NCI-H510A (cell line): ENCODE results near the gene THADA.
"Not testable (repeated sequence)": the region's sequence is repeated elsewhere in the genome, so short reads cannot be mapped to it uniquely, and the experiment has no call there.

Source experiments
- DNase-seq: peaks from one replicate; lab custom pipeline; 2025; lab: John Stamatoyannopoulos, UW

The THADA gene

DNA sequence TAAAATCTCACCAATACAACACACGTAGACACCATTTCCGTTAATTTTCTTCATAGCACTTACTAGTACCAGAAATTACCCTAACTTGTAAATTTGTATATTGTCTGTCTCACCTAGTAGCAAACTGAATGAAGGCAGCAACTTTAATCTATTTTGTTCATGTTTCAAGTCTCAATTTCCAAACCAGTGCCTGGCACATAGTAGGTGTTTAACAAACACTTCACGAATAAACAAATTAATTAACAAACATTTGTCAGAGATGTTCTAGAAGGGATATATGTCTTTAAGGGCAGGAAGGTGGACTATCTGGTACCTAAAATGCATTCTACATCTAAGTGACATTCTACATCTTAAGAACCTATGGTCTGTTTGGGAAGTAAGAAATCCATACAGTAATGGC, 963 bp downstream of the THADA start:
- no peak for DNase-seq

DNA sequence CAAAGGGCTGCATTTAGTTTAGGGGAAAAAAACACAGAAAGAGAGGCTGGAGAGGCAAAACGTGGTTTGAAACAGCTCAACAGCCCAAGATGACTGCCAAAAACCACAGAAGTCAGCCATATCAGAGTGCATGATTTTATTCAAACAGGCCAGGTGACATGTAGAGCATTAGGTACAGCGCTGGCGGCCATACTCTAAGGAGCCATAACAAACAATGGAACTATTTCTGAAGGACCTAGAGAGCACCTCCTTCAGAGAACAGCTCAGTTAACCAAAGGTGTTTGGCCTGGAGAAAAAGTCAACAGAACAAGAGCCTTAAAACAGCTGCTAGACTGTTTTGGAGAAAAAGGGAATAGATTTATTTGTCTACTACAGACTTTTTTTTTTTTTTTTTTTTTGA, 2.6 kb downstream of the THADA start:
- no peak for DNase-seq

DNA sequence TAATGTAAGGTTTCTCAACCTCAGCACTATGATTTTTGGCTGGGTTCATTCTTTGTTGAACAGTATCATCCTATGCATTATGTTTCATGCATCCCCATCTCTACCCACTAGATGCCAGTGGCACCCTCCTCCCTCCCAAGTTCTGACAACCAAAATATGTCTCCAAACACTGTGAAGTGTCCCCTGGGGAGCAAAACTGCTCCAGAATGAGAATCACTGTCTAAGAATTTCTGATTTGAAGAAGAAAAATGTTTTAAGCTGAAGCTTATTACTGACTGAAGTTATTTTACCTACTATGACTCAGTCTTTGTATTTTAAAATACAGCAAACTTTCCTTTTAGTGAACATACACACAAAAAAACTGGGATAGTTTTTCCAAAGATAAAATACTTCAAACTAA, 3.4 kb downstream of the THADA start:
- DNase-seq, result no peak

DNA sequence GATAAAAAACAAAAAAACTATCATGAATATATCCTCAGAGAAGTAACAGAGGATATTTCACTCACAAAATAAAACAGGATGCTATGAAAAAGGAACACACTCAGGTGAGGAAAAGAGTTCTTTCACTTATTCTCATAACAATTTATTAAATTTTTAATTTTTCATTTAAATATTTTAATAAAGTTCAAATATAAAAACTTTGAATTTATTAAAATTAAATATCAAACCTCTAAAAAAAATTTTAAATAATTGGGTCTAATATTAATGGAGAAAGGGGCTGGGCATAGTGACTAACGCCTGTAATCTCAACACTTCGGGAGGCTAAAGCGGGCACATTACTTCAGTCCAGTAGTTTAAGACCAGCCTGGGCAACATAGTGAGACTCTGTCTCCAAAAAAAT, 10.1 kb downstream of the THADA start:
- DNase-seq, result no peak

- DNase-seq, result no peak
Measured at GRCh38 chr2:43579275-43579981, 16.4 kb downstream of the THADA start.

- no peak for DNase-seq
Measured at GRCh38 chr2:43576981-43577892, 18.6 kb downstream of the THADA start.

GRCh38 chr2:43572244-43572643, 23.6 kb downstream of the THADA start:
- no peak for DNase-seq

- no peak for DNase-seq
Measured at GRCh38 chr2:43569921-43570320, 25.9 kb downstream of the THADA start.

DNA sequence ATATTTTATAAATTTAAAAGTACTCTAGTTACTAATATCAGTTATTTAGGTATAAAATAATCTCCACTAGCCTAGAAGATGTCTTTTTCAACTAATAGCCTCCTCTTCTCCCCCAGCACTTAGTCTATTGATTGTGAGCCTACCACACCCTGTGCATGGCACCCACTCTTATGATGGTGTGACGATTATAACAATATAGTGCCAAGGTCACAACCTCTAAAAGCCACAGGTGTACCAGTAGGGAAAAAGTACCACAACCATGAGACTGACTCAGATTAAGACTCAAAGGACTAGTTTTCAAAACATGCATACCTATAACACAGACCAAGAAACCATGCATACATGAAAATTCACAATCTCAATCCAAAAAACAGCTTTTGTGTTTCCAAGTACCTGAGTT, 27.6 kb downstream of the THADA start:
- DNase-seq, result no peak

DNA sequence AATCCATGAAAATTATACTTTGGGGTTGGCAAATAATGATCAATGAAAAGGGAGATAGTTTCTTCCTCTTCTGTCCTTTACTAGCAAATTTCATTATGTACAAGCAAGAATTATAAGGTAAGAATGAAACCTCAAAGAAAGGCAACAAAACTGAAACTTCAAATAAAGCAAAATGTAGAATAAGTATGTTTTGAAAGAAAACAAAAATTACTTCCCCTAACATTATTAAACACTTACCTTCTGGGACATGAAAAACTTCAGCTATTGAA, 29.4 kb downstream of the THADA start:
- DNase-seq, result no peak

DNA sequence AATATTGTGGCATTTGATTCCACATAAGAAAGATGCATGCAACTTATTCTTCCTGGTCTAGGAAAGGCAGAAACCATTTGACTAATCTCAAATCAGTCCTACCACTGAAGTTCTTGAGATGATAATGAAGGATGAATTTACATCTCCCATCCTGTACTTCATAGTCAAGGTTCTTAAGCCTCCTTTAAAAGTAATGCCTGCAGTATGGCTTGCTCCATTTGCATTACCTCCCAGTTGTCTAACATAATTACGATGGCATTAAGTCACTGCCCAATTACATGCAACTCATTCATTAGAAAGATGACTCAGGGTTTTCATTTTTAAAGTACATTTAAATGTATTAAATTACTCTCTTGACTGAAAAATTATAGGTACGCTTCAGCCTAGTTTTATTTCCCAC, 32.2 kb downstream of the THADA start:
- no peak for DNase-seq

DNA sequence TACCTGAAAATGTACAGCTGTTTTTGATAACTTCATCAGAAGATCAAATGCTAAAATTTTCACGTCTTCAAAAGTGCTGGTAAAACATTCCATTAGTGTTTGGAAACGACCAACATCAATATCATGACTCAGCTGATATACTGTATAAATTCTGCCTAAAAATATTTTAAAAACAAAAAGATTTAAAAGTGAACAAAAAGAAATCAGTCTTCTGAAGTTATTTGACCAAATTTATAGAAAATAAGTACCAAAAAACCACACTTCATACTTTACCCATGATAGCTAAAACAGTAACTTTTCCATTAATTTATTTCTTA, 35.6 kb downstream of the THADA start:
- no peak for DNase-seq

GRCh38 chr2:43559391-43560230, 36.2 kb downstream of the THADA start:
- DNase-seq, result no peak

DNA sequence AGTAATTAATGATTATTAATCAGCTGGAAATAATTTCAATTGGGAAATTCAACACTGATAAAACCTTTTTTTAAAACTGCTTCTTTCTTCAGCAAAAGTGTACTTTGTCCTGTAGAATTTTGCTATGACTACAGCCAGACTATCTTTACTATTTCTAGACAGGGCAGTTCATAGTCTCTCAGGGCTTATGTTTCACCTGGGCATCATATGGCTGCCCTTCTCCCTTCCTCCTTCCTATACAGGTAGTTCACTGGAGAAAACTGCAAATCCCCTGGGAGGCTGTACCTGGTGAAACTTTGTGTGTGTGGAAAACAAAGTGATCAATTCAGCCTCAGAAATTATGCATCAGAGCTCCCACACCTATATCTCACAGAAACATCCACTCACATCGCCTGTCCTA, 38.6 kb downstream of the THADA start:
- no peak for DNase-seq

- no peak for DNase-seq
Measured at GRCh38 chr2:43556256-43556655, 39.6 kb downstream of the THADA start.

- DNase-seq, result no peak
Measured at GRCh38 chr2:43553341-43553855, 42.4 kb downstream of the THADA start.

DNA sequence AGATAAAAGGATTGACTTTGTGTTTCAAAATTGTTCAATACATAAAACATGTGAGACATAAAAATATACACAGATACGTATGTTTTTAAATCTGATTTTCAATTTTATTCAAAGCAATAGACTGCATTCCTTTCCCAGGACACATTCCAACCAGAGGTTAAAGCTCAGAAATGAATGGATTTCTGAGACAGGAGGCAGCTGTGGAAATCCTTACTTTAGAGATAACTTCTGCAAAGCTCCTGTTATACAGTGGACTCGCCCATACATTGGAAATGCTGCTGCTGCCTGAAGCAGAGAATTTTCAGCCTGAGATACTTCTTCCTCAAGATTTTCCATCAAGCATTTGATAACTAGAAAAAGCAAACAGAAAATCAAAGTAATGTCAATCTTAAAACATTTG, 43.8 kb downstream of the THADA start:
- DNase-seq, result no peak

DNA sequence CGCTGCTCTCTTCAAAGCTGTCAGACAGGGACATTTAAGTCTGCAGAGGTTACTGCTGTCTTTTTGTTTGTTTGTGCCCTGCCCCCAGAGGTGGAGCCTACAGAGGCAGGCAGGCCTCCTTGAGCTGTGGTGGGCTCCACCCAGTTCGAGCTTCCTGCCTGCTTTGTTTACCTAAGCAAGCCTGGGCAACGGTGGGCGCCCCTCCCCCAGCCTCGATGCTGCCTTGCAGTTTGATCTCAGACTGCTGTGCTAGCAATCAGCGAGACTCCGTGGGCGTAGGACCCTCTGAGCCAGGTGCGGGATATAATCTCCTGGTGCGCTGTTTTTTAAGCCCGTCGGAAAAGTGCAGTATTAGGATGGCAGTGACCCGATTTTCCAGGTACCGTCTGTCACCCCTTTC, 47.5 kb downstream of the THADA start:
- DNase-seq, result not testable (repeated sequence)

GRCh38 chr2:43542285-43542933, 53.4 kb downstream of the THADA start:
- DNase-seq, result no peak

GRCh38 chr2:43541165-43541564, 54.7 kb downstream of the THADA start:
- DNase-seq, result no peak

DNA sequence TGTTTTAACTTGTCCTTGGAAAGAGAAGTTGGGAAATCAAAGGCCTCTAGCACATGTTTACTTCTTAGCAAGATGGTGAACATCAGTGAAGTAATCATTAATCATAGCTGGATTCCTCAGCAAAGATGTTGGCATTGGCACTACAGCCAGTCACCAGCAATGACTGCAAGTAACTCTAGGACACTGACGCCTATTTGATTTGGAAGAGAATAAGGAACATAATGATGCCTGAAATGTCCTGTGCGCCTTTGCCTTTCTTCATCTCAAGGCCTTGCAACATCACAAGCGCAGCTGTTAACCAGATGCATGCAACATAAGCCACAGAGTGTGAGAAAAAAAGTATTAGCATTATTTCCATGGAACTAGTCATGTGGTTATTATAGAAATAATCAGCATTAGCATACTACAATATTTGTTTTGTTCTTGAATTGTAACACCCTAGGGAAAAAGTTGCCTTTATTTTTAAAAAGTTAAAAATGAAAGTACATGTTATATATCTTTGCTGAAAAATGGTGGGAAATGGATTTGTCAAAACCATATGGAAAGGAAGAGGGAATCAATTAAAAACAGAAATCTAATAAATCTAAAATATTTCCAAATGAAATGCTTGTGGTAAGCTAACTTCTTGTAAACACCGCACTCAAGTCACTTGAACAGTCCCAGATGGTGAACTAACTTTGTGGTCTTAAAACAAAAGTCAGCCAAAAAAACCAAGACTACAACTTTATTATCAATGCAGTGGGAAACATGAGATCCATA, 55.6 kb downstream of the THADA start:
- DNase-seq, result no peak

DNA sequence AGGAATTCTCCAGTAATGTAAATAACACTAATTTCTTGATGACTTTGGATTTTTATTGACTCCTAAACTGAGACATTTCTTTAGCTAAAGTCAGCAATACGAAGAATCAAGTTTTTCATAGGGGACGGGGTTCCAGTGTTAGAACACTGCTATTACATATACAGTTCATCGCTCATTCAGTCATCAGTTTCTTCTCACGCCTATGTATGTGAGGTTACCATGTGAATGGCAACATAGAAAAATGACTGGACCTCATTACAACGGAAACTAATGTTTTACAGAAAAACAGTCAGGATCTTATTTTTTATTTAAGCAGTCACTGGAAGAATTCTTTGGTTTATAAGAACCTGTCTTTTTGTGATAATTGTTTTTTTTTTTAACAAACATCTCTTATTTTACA, 56.4 kb downstream of the THADA start:
- DNase-seq, result no peak
